Measurements from ENCODE around the gene CRISPLD2. TPM values are rescaled to one million over a fixed set of nuclear protein-coding genes. Genes with fewer than 3 reads are reported as not detected.

CRISPLD2 gene
- total and polyA plus RNA-seq, 12 donors, result 7.9 to 48.1 (median 15.2) TPM

- intact Hi-C loops (cut with DNase I), result no loop called here
- Histone ChIP-seq H3K4me1 (peaks cover 0 to 12% (median 0%) of the 10 kb centered on the region in 9 donors), H3K4me3 (peak overlapping the region in 1 of 10 donors; percentile 19), H3K27me3 (no peaks in the 10 kb centered on the region), H3K36me3 (peaks cover 0 to 99% (median 40%) of the 10 kb centered on the region in 9 donors), H3K27ac (peak overlapping the region in 2 of 10 donors; percentile 23 to 82), H3K9me3 (no peaks in the 10 kb centered on the region)
- WGBS, 2 donors, result 94 to 95% methylated on average over 14 of the region's 14 CpGs
- TF ChIP-seq, protein P1, sequence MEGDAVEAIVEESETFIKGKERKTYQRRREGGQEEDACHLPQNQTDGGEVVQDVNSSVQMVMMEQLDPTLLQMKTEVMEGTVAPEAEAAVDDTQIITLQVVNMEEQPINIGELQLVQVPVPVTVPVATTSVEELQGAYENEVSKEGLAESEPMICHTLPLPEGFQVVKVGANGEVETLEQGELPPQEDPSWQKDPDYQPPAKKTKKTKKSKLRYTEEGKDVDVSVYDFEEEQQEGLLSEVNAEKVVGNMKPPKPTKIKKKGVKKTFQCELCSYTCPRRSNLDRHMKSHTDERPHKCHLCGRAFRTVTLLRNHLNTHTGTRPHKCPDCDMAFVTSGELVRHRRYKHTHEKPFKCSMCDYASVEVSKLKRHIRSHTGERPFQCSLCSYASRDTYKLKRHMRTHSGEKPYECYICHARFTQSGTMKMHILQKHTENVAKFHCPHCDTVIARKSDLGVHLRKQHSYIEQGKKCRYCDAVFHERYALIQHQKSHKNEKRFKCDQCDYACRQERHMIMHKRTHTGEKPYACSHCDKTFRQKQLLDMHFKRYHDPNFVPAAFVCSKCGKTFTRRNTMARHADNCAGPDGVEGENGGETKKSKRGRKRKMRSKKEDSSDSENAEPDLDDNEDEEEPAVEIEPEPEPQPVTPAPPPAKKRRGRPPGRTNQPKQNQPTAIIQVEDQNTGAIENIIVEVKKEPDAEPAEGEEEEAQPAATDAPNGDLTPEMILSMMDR (IDR thresholded peaks at IDR 0.05), result no peak
- no peak for DNase-seq
- ATAC-seq, result peak in 1 of 8 donors; percentile 31
Observed at GRCh38 chr16:84775262-84775810, 44.4 kb upstream of the CRISPLD2 start.

DNA sequence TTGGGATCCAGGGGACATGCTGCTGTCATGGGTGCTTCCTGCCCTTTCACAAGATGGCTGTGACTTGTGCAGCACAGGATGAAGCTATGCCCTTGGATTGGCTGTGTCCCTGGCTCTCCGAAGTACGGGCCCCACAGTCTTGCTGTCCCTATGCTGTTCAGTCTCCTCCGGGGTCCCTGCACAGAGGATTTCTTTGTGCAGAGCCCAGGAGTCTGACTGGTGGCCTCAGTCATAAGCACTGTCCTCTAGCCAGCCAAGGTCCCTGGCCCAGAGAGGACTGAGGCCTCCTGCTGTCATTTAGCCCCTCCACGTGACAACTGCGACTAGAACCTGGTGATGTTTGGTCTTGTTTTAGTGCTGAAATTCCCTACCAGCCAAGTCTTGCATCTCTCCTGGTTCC, 42.4 kb upstream of the CRISPLD2 start:
- DNase-seq (no peak), ATAC-seq (peak in 1 of 8 donors; percentile 37)
- Histone ChIP-seq H3K36me3 (peaks cover 0 to 82% (median 40%) of the 10 kb centered on the region in 9 donors), H3K27ac (no peak overlapping the region), H3K4me3 (no peak overlapping the region), H3K9me3 (no peaks in the 10 kb centered on the region), H3K4me1 (peaks cover 0 to 12% (median 0%) of the 10 kb centered on the region in 9 donors), H3K27me3 (no peaks in the 10 kb centered on the region)
- intact Hi-C loops (cut with DNase I), result no loop called here
- 95 to 99% methylated on average over 5 of the region's 5 CpGs for WGBS, 2 donors
- TF ChIP-seq, protein P1 (IDR thresholded peaks at IDR 0.05), result no peak

GRCh38 chr16:84778720-84779119, 41.1 kb upstream of the CRISPLD2 start:
- intact Hi-C loops (cut with DNase I), result no loop called here
- no peak for DNase-seq
- TF ChIP-seq, protein P1 (IDR thresholded peaks at IDR 0.05), result no peak
- peaks cover 0 to 69% (median 34%) of the 10 kb centered on the region in 9 donors for H3K36me3 ChIP-seq
- no peaks in the 10 kb centered on the region for H3K27me3 ChIP-seq
- no peaks in the 10 kb centered on the region for H3K9me3 ChIP-seq
- peaks cover 0 to 12% (median 0%) of the 10 kb centered on the region in 9 donors for H3K4me1 ChIP-seq
- H3K4me3 ChIP-seq, result no peak overlapping the region
- WGBS, 2 donors, result 96 to 97% methylated on average over 18 of the region's 18 CpGs
- ATAC-seq, result no peak
- H3K27ac ChIP-seq, result no peak overlapping the region

- ATAC-seq (no peak), DNase-seq (no peak)
- Histone ChIP-seq H3K4me3 (no peak overlapping the region), H3K9me3 (no peaks in the 10 kb centered on the region), H3K4me1 (peaks cover 0 to 3% (median 0%) of the 10 kb centered on the region in 9 donors), H3K27me3 (no peaks in the 10 kb centered on the region), H3K36me3 (peaks cover 0 to 55% (median 34%) of the 10 kb centered on the region in 9 donors), H3K27ac (no peak overlapping the region)
- 96% methylated on average over 11 of the region's 11 CpGs for WGBS, 2 donors
- intact Hi-C loops (cut with DNase I), result no loop called here
- TF ChIP-seq, protein P1 (IDR thresholded peaks at IDR 0.05), result no peak
Observed at GRCh38 chr16:84780063-84780462, 39.7 kb upstream of the CRISPLD2 start.

All from heart right ventricle (tissue), 16 donors.